ENCODE measurements around the gene EFR3B.
"Not testable (repeated sequence)": the region's sequence is repeated elsewhere in the genome, so short reads cannot be mapped to it uniquely, and the experiment has no call there.

EFR3B gene

GRCh38 chr2:25104736-25105135 is 62.9 kb downstream of the EFR3B start:
- no peak for FAIRE-seq
- DNase-seq (ENCODE audit: low spot score), result no peak

DNA sequence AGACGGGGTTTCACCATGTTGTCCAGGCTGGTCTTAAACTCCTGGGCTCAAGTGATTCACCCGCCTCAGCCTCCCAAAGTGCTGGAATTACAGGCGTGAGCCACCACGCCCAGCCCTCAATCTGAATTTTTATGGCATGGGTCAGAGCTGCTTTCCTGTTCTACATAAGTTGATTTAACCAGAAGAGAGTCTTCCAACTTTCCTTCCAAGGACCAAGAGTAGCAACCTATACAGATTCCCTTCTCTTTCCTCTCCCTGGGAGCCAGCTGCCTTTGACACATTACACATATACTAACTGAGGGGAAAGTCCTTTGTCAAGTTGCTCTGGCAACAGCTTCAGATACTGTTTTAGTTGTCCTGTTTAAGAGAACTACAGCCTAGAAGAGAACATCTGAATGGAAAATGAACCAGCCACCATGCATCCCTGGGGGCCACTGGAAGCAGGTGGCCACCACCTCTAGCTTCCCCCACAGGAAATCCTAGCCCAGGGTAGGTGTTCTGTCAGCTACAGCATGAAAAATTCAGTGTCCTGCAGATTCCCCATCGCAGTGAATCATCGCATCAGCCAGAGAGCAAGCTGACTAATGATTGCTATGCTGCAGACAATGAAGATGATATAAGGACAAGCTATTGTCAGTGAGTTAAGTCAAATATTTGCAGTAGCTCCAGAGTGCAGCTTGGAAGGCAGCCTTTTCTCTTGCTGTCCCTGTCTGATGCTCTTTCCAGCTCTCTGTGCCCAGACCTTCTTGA is 63.6 kb downstream of the EFR3B start:
- DNase-seq (ENCODE audit: low spot score), result peak; percentile 64
- FAIRE-seq, result peak; percentile 35

DNA sequence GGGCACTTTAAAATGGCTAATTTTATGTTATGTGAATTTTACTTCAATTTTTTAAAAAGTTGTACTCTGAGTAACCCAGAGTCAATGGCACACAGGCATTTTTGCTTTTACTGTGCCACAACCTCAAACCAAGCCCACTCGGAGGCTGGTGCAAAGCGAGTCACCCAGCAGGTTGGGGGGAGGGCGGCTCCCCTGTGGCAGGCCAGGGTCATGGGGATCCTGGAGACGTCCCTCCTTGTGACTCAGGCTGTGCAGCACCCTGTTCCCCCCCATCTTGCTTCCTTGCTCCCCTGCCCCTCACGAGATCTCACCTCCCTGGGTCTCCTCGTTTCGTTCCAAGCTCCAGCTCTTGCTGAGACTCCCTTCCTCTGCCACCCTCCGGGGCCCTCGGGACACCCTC is 67.9 kb downstream of the EFR3B start:
- DNase-seq (ENCODE audit: low spot score) (no peak), FAIRE-seq (no peak)

DNA sequence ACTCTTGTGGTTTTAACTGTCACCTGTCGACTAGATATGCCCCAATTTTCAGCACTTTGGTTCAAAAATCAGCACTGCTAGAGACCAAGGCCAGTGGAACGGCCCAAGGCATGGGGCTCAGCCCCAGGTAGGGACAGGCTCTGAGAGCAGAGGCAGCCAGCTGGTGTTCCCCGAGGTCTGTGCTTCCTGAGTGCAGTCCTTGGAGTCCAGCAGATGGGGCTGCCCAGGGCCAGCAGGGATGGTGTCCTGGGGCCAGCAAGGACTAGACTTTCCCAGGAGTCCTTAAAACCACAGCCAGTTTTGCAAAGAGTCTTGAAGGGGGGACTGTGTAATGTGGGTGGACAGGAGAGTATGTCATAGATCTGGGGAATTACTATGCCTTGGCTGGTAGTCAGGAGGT is 70.2 kb downstream of the EFR3B start:
- FAIRE-seq (no peak), DNase-seq (ENCODE audit: low spot score) (no peak)

DNA sequence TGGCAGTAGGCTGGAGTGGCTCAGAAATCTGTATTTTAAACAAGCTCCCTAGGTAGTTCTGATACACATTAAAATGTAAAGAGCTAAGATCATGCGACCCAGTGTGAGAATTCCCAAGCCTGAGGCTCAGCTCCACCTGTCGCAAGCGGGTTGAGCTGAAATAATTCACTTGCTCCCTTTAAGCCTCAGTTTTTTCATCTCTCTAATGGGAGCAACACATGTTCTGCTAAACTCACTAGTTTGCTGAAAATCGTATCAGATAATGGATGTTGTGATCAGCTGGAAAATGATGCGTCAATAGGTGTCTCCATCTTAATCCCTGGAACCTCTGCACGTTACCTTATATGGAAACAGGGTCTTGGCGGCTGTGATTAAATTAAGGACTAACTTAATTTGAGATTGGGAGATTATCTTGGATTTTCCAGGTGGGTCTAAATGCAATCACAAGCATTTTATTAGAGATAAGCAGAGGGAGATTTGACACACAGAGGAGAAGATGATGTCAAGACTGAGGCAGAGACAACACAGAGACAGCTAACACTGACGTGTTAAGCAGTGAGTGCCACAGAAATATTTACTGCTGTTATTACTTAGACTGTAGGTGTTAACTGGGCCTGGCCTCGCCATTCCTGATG is 73.5 kb downstream of the EFR3B start:
- FAIRE-seq, result no peak
- DNase-seq (ENCODE audit: low spot score), result no peak

DNA sequence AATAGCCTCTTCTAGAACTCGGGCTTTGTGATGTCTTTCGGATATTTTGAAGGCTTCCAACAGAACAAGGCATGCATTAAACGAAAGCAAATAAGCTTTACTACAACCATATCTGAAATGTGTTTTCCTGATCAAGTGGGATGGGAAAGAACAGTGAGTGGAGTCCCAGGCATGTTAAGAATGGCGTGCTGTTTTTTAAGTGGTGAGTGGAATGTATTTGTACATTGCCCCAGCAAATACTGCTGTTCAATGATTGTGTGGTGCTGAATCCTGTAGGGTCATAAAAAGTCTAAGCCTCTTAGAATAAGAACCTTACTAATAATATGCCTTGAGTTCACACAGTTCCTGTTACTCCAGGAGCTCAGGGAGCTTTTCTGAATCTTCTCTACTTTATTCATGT is 74.0 kb downstream of the EFR3B start:
- DNase-seq (ENCODE audit: low spot score), result no peak
- no peak for FAIRE-seq

- FAIRE-seq, result no peak
- no peak for DNase-seq (ENCODE audit: low spot score)
Measured at GRCh38 chr2:25116956-25117355, 75.1 kb downstream of the EFR3B start.

DNA sequence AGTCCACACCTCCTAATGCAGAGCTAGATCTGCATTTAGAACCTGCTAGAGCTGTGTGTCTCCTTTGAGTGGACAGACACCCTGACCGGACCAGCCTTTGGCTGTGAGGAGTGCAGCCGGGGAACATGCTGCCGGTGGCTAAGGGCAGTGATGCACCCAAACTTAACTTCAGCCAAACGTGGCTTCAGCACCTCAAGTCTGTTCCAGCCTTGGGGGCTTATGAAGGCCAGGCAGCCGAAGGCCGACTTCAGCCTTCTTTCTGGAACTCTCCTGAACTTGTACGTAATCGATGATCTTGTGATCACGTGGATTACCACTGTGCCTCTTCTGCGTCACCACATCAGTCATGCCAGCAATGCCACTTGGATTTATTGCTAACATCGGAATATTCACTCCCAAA is 77.4 kb downstream of the EFR3B start:
- DNase-seq (ENCODE audit: low spot score), result no peak
- FAIRE-seq, result no peak

DNA sequence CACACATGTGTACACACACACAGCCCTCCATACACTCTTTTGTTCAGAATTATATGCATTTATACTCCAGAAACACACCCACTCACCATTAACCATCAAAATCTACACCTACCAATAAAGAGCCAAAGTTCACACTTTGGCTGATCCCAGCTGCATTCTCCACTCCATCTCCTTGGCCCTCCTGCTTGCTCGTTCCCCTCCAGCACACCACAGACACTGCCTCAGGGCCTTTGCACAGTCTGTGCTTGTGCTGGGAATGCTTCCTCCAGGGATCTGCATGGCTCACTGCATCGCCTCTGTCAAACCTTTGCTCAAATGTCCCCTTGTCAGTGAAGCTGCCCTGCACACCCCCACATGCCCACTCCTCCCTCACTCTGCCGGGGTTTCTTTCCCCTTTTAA is 80.5 kb downstream of the EFR3B start:
- FAIRE-seq (no peak), DNase-seq (ENCODE audit: low spot score) (no peak)

GRCh38 chr2:25123682-25124081 is 81.8 kb downstream of the EFR3B start:
- DNase-seq (ENCODE audit: low spot score), result no peak
- no peak for FAIRE-seq

GRCh38 chr2:25125189-25125588 is 83.3 kb downstream of the EFR3B start:
- FAIRE-seq, result no peak

DNA sequence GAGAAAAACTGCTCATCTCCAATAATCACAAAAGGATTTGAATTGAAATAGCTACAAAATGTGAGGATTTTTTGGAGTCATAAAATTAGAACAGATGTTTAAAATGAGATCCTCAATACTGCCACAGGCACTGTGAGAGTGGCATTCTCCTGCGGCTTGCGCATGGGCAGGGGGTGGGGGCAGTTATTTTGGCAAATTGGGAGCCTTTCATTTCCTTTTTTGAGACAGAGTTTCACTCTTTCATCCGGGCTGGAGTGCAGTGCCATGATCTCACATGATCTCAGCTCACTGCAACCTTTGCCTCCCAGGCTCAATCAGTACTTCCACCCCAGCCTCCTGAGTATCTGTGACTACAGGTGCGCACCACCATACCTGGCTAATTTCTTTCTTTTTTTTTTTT is 84.1 kb downstream of the EFR3B start:
- no peak for DNase-seq (ENCODE audit: low spot score)
- no peak for FAIRE-seq

More at GRCh38 chr2:25125189-25125588, 83.3 kb downstream of the EFR3B start:
- no peak for DNase-seq (ENCODE audit: low spot score)

DNA sequence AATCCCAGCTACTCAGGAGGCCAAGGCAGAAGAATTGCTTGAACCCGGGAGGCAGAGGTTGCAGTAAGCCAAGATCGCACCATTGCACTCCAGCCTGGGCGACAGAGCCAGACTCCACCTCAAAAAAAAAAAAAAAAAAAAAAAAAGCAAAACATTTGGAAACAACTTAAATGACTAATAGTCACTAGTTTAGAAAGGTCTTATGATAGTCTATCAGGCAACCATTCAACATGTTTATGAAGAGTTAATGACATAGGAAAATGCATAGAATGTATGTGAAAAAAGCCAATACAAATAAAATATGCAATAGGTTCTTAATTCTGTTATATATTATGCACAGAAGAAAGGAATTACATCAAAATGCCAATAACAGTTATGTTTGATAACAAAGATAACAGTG is 85.2 kb downstream of the EFR3B start:
- FAIRE-seq; DNase-seq (ENCODE audit: low spot score): not testable (repeated sequence)

DNA sequence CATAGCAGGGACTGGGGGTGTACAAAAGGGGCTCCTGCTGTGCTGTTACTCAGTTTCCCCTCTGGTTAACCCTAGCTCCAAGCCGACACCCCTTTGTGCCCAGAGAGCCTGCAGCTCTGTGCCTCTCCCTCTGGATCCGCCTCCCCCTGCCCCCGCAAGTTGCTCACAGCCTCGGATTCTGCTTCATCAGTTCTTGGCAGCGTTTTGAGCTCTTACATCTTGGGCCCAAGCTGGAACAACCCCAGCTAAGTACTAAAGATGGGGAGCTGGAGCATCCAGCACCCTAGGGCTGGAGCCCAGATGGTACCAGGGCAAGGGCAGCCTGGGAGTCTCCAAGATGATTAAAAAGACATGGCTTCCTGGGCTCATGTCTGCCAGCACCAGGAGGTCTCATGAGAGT is 85.8 kb downstream of the EFR3B start:
- DNase-seq (ENCODE audit: low spot score) (no peak), FAIRE-seq (no peak)

GRCh38 chr2:25129901-25130520 is 88.1 kb downstream of the EFR3B start:
- DNase-seq (ENCODE audit: low spot score) (no peak), FAIRE-seq (no peak)

DNA sequence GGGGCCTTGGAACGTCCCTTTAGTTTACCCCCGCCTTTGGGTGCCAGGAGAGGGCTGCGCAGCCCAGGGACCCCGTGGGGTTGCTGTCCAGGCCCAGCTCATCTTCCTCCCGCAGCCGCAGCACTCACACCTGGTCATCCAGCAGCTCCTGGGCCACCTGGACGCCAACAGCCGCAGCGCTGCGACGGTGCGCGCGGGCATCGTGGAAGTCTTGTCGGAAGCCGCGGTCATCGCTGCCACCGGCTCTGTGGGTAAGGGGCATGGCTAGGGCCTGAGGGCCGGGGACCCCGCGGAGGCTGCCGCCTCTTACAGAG is 89.3 kb downstream of the EFR3B start:
- FAIRE-seq, result no peak

DNA sequence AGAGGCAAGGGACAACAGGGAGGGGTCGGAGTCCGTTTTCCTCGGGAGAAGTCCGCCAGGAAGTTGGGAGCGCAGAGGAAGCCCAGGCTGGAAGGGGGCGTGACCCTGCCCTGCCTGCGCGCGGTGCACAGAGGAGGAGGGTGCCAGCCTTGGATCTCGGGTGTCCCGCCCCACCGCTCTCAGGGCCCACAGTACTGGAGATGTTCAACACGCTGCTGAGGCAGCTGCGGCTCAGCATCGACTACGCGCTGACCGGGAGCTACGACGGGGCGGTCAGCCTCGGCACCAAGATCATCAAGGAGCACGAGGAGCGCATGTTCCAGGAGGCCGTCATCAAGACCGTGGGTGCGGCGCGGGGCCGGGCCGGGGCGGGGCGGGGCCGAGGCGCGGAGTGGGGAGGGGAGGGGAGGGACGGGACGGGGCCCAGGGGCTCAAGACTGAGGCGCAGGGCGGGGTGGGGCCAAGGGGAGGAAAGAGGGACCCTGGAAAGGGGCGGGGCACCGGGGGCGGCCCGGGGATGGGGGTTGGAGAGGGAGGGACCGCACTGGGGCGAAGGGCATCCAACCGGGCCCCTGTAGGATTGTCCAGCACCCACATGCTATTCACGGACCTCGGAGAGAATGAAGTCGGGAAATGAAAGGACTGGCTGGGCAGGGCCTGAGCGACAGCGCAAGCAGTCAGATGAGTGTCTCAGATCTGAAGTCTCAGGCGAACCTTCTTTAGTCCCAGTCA is 89.9 kb downstream of the EFR3B start:
- no peak for DNase-seq (ENCODE audit: low spot score)
- no peak for FAIRE-seq

More for the DNA sequence above, 89.3 kb downstream of the EFR3B start:
- no peak for DNase-seq (ENCODE audit: low spot score)

DNA sequence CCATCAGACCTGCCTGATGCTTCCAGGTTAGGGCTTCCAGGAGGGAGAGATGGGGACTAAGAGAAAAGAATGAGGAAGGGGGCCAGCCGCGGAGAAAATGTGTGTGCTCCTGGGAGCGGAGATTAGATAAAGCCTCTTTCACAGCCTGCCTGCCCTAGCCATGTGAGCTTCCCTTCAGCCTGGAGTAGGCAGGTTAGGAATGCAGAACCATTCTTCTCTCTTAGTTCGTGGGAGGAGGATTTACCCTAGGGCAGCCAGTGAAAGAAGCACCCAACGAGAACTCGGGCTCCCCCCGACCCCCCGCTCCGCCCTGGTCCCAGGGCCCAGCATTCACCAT is 90.4 kb downstream of the EFR3B start:
- DNase-seq (ENCODE audit: low spot score) (no peak), FAIRE-seq (no peak)

DNA sequence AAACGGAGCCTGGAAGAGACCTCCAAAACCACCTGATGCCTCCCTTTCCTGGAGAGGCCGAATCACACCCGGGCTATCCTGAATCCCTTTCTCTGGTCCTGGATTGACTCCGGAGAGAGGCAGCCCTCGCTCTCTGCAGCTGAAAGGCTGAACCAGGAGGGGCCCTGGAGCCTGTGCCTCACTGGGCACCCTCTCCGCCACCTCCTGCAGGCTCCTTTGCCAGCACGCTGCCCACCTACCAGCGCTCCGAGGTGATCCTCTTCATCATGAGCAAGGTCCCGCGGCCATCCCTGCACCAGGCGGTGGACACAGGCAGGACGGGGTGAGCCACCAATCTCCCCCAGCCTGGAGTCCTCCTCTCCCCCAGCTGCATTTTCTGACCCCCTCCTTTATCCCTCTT is 90.8 kb downstream of the EFR3B start:
- no peak for DNase-seq (ENCODE audit: low spot score)
- FAIRE-seq, result no peak

GRCh38 chr2:25140535-25140934 is 98.7 kb downstream of the EFR3B start:
- FAIRE-seq; DNase-seq (ENCODE audit: low spot score): not testable (repeated sequence)

DNA sequence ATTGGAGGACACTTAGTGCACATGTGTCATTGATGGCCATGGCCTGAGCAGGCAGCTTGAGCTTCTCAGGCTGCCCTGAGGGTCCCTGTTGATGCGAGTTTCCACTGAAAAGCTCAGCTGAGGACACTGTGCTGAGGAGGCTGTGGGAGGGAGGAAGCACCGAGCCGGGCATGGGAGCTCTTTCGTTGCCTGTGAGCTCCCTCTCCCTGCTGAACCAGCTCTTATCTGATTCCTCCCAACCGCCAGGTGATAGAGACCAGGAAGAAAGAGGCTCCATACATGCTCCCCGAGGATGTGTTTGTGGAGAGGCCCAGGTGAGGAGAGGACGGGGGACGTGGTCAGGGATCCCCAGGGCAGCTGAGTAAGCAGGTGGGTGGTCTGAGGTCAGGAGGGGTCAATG is 99.2 kb downstream of the EFR3B start:
- DNase-seq (ENCODE audit: low spot score) (no peak), FAIRE-seq (no peak)

DNA sequence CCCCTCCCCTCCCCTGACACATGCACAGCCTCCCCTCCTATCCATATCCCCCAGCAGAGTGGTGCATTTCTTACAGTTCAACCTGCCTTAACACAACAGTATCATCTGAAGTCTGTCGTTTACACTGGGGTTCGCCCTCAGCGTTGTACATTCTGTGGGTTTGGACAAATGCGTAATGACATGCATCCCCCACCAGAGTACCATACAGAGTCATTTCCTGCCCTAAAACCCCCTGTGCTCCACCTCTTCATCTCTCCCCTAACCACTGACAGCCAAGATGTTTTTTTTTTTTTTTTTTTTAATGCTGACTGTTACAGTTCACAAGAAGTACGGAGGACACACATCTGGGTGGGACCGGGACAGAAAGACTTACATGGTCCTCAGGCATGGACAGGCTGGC is 103.9 kb downstream of the EFR3B start:
- no peak for FAIRE-seq
- DNase-seq (ENCODE audit: low spot score), result no peak

All from RCC 7860 (cell line).